ENCODE measurements around the gene CTTNBP2. TPM values are rescaled to one million over a fixed set of nuclear protein-coding genes. Genes with fewer than 3 reads are reported as not detected.

Gene CTTNBP2
- polyA plus RNA-seq, 1 of the 3 experiments (the other 2 are of a cell fraction), result not detected

DNA sequence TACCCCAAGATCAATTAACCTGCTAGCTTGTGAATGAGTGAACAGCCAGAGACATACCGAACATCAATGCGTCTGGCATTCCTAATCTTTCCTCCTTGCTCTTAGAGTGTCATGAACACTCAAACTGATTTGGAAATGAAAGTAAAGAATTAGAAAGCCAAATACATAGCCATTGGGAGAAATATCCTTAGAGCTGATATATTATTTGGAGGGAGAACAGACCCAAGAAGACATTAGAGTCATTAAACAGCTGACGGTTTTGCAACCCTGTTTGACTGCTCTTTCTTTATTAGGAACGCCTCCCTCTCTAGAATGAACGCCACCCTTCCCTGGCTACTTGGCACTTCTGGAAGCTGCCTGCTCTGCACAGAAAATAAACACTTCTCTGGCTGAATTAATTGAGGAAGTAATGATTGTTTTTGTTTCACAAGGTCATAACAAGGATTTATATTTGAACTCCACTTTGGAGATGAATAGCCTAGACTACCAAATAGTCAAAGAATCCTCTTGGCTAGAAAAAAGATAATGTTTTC is 42.8 kb downstream of the CTTNBP2 start (continued):
- TF ChIP-seq ZBTB33 (IDR thresholded peaks at IDR 0.05; ENCODE audit: borderline replicate concordance, low read depth) (no peak), RCOR1 (IDR thresholded peaks at IDR 0.05; ENCODE audit: low read length) (no peak), RAD21 (IDR thresholded peaks at IDR 0.05; ENCODE audit: low read length) (no peak), EP300 (IDR thresholded peaks at IDR 0.05; ENCODE audit: borderline replicate concordance in 1 of 2, low read depth in 1 of 2, low read length in 1 of 2) (no peak)

DNA sequence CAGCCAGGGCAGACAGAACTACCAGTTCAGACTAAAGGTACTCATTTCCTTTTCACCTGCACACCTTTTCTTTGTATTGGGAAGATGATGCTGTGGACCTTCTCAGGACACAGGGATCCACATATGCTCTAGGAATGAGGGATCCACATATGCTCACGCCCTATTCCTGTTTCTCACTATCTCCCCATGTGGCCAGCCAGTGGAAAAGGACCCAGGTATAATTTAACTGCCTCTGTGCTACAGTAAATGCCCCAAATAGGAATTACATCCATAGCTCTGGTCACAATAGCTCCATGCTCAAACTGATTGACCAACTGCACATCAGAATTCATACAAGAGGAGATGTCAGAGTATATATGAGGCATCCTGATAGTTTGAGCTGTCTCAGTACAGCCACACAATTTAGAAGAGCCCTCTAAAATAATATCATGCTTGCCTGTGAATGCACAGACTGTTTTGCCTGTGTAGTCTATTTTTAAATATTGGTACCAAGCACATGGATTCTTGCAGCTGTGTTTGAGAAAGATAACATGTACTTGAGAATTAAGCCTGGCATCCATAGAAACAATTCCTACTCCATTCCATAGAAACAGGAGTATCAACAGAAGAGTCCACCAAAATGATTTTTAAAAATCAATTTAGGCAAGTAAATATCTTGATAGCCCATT is 43.7 kb downstream of the CTTNBP2 start:
- CTCF ChIA-PET, result interaction anchor here (1.0 to 1.1 kb wide), 2 partner anchors 26 to 63 kb away, joined by 3 read pairs; no protein-coding TSS in a partner anchor
- no peaks in the 10 kb centered on the region for H4K20me1 ChIP-seq (ENCODE audit: insufficient read depth)
- H3K4me3 ChIP-seq (ENCODE audit: low read depth in 2 of 2, low read length in 1 of 2), result no peak overlapping the region
- H3K27me3 ChIP-seq (ENCODE audit: insufficient read depth), result no peaks in the 10 kb centered on the region
- H3K79me2 ChIP-seq (ENCODE audit: insufficient read depth), result no peaks in the 10 kb centered on the region
- no peaks in the 10 kb centered on the region for H3K36me3 ChIP-seq (replicated peaks in 1 of 2; ENCODE audit: control insufficient read depth in 1 of 2, insufficient read depth in 2 of 2, low read length in 1 of 2)
- H3F3A ChIP-seq (replicated peaks; ENCODE audit: insufficient read depth), result no peaks in the 10 kb centered on the region
- no peaks in the 10 kb centered on the region for H3K9me3 ChIP-seq
- H3K27ac ChIP-seq (ENCODE audit: low read depth in 2 of 2, low read length in 1 of 2), result no peak overlapping the region
- H3K4me2 ChIP-seq, result no peak overlapping the region; the same call in 1 of the 2 replicates
- H3K9me2 ChIP-seq, result no peaks in the 10 kb centered on the region
- H3K4me1 ChIP-seq (ENCODE audit: control insufficient read depth in 1 of 2, insufficient read depth in 2 of 2, low read depth in 1 of 2, low read length in 1 of 2), result peaks cover 0 to 21% of the 10 kb centered on the region in 2 experiments; a peak in 2 of 4 replicates
- H2AFZ ChIP-seq (ENCODE audit: low read depth), result no peak overlapping the region
- TF ChIP-seq NRF1 (IDR thresholded peaks at IDR 0.05; ENCODE audit: low read depth, low read length) (no peak), NFIC (IDR thresholded peaks at IDR 0.05; ENCODE audit: borderline replicate concordance) (no peak), SIN3A (IDR thresholded peaks at IDR 0.05; ENCODE audit: borderline replicate concordance, low read depth, low read length) (no peak), TCF12 (IDR thresholded peaks at IDR 0.05) (no peak), FOXJ3 (CRISPR knock-in tag; IDR thresholded peaks at IDR 0.05) (no peak), ELF1 (IDR thresholded peaks at IDR 0.05) (no peak), FOXM1 (IDR thresholded peaks at IDR 0.05; ENCODE audit: low read depth) (no peak), EP300 (IDR thresholded peaks at IDR 0.05; ENCODE audit: borderline replicate concordance in 1 of 2, low read depth in 1 of 2, low read length in 1 of 2) (no peak), RXRA (IDR thresholded peaks at IDR 0.05; ENCODE audit: borderline replicate concordance, low read depth) (no peak), GABPA (IDR thresholded peaks at IDR 0.05; ENCODE audit: low read depth) (no peak), MAX (IDR thresholded peaks at IDR 0.05; ENCODE audit: low read depth) (no peak), JUND (IDR thresholded peaks at IDR 0.05) (no peak), TAF1 (IDR thresholded peaks at IDR 0.05; ENCODE audit: borderline replicate concordance, low read depth, low read length) (no peak)
- TF ChIP-seq, protein P1, sequence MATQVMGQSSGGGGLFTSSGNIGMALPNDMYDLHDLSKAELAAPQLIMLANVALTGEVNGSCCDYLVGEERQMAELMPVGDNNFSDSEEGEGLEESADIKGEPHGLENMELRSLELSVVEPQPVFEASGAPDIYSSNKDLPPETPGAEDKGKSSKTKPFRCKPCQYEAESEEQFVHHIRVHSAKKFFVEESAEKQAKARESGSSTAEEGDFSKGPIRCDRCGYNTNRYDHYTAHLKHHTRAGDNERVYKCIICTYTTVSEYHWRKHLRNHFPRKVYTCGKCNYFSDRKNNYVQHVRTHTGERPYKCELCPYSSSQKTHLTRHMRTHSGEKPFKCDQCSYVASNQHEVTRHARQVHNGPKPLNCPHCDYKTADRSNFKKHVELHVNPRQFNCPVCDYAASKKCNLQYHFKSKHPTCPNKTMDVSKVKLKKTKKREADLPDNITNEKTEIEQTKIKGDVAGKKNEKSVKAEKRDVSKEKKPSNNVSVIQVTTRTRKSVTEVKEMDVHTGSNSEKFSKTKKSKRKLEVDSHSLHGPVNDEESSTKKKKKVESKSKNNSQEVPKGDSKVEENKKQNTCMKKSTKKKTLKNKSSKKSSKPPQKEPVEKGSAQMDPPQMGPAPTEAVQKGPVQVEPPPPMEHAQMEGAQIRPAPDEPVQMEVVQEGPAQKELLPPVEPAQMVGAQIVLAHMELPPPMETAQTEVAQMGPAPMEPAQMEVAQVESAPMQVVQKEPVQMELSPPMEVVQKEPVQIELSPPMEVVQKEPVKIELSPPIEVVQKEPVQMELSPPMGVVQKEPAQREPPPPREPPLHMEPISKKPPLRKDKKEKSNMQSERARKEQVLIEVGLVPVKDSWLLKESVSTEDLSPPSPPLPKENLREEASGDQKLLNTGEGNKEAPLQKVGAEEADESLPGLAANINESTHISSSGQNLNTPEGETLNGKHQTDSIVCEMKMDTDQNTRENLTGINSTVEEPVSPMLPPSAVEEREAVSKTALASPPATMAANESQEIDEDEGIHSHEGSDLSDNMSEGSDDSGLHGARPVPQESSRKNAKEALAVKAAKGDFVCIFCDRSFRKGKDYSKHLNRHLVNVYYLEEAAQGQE (IDR thresholded peaks at IDR 0.05; ENCODE audit: low read depth, low read length), result no peak
- TF ChIP-seq, protein P2, sequence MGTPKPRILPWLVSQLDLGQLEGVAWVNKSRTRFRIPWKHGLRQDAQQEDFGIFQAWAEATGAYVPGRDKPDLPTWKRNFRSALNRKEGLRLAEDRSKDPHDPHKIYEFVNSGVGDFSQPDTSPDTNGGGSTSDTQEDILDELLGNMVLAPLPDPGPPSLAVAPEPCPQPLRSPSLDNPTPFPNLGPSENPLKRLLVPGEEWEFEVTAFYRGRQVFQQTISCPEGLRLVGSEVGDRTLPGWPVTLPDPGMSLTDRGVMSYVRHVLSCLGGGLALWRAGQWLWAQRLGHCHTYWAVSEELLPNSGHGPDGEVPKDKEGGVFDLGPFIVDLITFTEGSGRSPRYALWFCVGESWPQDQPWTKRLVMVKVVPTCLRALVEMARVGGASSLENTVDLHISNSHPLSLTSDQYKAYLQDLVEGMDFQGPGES (IDR thresholded peaks at IDR 0.05; ENCODE audit: low read depth, low read length), result no peak
- 6% methylated on average over 1 of the region's 1 CpG for WGBS (ENCODE audit: low lambda C conversion rate)
- no peak for DNase-seq
- POLR2A ChIA-PET, result no interaction called here
- no peak overlapping the region for H3K9ac ChIP-seq
